Heart left ventricle (tissue), 13 donors: ENCODE results near the gene ABHD16A.

Experiments
- POLR2A ChIP-seq, 2 donors: fragments of 450-650 bp; IDR thresholded peaks; one replicate each; pipeline ENCODE4 v1.6.1; 2017; ENCODE audit warnings: antibody characterized with exemption in 2 of 2, mild to moderate bottlenecking in 2 of 2, moderate library complexity in 2 of 2
- TF ChIP-seq, protein P1 (sequence below), 12 donors: fragments of 200-600 bp; sonication (generic) in 4 of 12; IDR thresholded peaks; one replicate each; pipeline versions ENCODE4 v1.5.0 to v1.8.0; 2018 to 2022; ENCODE audit warnings: antibody characterized with exemption in 12 of 12, mild to moderate bottlenecking in 5 of 12
- donor health status: ischemic (EF 13 %, LVEDD 7.1; RV severe dilation, severe dysfunction).
- donor health status: DM: no; HTN: yes; CAD: no.
- donor health status: DM: no; HTN: no; CAD: no.
- donor health status: ischemic (EF 25% LVEDD 6.9; RV normal size, moderate dysfunction).
- donor health status: ischemic (EF 25% LVEDD 5.7; RV mildly dilated, moderate dysfunction).
- donor health status: ischemic (EF 35%, LVEDD 5.7; RV mildly dilated, moderate dysfunction).
- donor health status: nonischemic (EF 11% LVEDD 7.7; RV severe dilation, severe dysfunction).
- donor health status: DM: yes; HTN: yes; CAD: no.
- donor health status: PGD.
- donor health status: ischemic (EF 29% LVEDD 5.4; RV normal size, mild dysfunction).
- donor health status: nonischemic (EF 23%, LVEDD 6.1; RV moderate dilation, normal function).

DNA sequence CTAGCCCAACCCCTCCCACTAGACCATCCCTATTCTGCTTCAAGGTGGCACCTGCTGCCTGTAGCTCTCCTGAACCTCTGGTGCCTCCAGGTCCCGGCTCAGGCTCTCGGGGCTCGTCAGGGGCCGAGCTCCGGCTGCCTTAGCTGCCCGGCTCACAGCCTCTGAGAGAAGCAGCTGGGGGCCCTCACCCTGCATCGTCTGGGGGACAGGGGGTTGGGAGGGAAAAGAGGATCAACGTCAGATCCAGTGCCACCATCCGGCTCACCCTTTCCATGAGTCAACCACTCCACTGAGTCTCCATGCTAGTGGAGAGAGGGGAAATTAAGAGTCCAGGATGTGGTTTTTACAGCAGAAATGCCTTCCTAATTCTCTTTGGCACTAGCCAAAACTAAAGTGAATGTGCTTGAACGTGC is 63.7 kb downstream of the ABHD16A start:
- TF ChIP-seq, protein P1, sequence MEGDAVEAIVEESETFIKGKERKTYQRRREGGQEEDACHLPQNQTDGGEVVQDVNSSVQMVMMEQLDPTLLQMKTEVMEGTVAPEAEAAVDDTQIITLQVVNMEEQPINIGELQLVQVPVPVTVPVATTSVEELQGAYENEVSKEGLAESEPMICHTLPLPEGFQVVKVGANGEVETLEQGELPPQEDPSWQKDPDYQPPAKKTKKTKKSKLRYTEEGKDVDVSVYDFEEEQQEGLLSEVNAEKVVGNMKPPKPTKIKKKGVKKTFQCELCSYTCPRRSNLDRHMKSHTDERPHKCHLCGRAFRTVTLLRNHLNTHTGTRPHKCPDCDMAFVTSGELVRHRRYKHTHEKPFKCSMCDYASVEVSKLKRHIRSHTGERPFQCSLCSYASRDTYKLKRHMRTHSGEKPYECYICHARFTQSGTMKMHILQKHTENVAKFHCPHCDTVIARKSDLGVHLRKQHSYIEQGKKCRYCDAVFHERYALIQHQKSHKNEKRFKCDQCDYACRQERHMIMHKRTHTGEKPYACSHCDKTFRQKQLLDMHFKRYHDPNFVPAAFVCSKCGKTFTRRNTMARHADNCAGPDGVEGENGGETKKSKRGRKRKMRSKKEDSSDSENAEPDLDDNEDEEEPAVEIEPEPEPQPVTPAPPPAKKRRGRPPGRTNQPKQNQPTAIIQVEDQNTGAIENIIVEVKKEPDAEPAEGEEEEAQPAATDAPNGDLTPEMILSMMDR (IDR thresholded peaks at IDR 0.05) = no peak
- TF ChIP-seq POLR2A (IDR thresholded peaks at IDR 0.05) = no peak
